Stimulated activated CD4-positive, alpha-beta T cell treated with anti-CD3 and anti-CD28 coated beads, Interleukin-12 subunit alpha, Interleukin-12 subunit beta, amount 100 ng/mL, for 48 hours (primary cell): Measurements from ENCODE around the gene USP17L22.
"Not testable (repeated sequence)": the region's sequence is repeated elsewhere in the genome, so short reads cannot be mapped to it uniquely, and the experiment has no call there.

Experiments
- DNase-seq, 3 donors: peaks; one replicate each; pipeline ENCODE4 v3.0.0-alpha.2; 2020; ENCODE audit warnings: low read depth in 2 of 3, low spot score in 1 of 3

USP17L22 gene, protein sequence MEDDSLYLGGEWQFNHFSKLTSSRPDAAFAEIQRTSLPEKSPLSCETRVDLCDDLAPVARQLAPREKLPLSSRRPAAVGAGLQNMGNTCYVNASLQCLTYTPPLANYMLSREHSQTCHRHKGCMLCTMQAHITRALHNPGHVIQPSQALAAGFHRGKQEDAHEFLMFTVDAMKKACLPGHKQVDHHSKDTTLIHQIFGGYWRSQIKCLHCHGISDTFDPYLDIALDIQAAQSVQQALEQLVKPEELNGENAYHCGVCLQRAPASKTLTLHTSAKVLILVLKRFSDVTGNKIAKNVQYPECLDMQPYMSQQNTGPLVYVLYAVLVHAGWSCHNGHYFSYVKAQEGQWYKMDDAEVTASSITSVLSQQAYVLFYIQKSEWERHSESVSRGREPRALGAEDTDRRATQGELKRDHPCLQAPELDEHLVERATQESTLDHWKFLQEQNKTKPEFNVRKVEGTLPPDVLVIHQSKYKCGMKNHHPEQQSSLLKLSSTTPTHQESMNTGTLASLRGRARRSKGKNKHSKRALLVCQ

DNA sequence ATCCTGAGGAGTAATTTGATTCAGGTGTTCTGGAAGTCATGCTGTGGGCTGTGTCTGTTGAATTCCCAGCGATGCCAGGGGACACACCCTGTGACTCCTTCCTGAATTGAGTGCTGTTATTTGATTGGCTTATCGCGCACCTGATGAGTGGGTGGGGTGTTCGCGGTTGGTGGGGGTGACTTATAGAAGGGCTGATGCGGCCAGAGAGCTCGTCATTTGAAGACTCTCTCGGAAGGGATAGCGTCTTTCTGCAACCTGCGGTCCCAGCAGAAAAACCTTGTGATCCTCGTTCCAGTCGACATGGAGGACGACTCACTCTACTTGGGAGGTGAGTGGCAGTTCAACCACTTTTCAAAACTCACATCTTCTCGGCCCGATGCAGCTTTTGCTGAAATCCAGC lies at the start of gene USP17L22:
Gene USP17L22, plus strand, starts transcription at position 301 of the 400 bp plus-strand sequence. Its CDS starts 0 bp downstream, at position 301.
- not testable (repeated sequence) for DNase-seq

DNA sequence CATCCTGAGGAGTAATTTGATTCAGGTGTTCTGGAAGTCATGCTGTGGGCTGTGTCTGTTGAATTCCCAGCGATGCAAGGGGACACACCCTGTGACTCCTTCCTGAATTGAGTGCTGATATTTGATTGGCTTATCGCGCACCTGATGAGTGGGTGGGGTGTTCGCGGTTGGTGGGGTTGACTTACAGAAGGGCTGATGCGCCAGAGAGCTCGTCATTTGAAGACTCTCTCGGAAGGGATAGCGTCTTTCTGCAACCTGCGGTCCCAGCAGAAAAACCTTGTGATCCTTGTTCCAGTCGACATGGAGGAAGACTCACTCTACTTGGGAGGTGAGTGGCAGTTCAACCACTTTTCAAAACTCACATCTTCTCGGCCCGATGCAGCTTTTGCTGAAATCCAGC lies 47.6 kb upstream of the USP17L22 start, which contains the start of gene USP17L12:
Gene USP17L12, plus strand, starts transcription at position 301 of the 400 bp plus-strand sequence. Its CDS starts 0 bp downstream, at position 301.
- not testable (repeated sequence) for DNase-seq

DNA sequence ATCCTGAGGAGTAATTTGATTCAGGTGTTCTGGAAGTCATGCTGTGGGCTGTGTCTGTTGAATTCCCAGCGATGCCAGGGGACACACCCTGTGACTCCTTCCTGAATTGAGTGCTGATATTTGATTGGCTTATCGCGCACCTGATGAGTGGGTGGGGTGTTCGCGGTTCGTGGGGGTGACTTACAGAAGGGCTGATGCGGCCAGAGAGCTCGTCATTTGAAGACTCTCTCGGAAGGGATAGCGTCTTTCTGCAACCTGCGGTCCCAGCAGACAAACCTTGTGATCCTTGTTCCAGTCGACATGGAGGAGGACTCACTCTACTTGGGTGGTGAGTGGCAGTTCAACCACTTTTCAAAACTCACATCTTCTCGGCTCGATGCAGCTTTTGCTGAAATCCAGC lies 42.8 kb upstream of the USP17L22 start, which contains the start of gene USP17L13:
Gene USP17L13, plus strand, starts transcription at position 301 of the 400 bp plus-strand sequence. Its CDS starts 0 bp downstream, at position 301.
- DNase-seq: not testable (repeated sequence)

DNA sequence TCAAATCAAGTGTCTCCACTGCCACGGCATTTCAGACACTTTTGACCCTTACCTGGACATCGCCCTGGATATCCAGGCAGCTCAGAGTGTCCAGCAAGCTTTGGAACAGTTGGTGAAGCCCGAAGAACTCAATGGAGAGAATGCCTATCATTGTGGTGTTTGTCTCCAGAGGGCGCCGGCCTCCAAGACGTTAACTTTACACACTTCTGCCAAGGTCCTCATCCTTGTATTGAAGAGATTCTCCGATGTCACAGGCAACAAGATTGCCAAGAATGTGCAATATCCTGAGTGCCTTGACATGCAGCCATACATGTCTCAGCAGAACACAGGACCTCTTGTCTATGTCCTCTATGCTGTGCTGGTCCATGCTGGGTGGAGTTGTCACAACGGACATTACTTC lies 37.2 kb upstream of the USP17L22 start:
- not testable (repeated sequence) for DNase-seq

DNA sequence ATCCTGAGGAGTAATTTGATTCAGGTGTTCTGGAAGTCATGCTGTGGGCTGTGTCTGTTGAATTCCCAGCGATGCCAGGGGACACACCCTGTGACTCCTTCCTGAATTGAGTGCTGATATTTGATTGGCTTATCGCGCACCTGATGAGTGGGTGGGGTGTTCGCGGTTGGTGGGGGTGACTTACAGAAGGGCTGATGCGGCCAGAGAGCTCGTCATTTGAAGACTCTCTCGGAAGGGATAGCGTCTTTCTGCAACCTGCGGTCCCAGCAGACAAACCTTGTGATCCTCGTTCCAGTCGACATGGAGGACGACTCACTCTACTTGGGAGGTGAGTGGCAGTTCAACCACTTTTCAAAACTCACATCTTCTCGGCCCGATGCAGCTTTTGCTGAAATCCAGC lies 33.3 kb upstream of the USP17L22 start, which contains the start of gene USP17L15:
Gene USP17L15, plus strand, starts transcription at position 301 of the 400 bp plus-strand sequence. Its CDS starts 0 bp downstream, at position 301.
- not testable (repeated sequence) for DNase-seq

DNA sequence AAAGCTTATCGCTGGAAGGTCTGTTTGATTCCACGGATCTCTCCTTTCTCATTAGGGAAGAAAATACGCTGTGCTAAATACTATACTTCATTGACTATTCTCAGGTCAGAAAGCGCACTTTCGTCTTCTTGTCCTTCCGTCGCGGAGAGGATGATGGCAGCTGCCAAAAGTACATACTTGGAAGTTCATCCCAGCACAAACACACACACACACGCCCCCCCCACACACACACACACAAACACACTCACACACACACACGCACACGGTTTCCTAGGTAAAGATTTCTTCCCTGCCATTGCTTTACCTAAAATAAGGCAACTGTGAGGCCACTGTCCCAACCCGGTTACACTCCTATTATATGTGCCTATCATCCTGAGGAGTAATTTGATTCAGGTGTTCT lies 29.0 kb upstream of the USP17L22 start:
- not testable (repeated sequence) for DNase-seq

DNA sequence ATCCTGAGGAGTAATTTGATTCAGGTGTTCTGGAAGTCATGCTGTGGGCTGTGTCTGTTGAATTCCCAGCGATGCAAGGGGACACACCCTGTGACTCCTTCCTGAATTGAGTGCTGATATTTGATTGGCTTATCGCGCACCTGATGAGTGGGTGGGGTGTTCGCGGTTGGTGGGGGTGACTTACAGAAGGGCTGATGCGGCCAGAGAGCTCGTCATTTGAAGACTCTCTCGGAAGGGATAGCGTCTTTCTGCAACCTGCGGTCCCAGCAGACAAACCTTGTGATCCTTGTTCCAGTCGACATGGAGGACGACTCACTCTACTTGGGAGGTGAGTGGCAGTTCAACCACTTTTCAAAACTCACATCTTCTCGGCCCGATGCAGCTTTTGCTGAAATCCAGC lies 23.8 kb upstream of the USP17L22 start, which contains the start of gene USP17L17:
Gene USP17L17, plus strand, starts transcription at position 301 of the 400 bp plus-strand sequence. Its CDS starts 0 bp downstream, at position 301.
- not testable (repeated sequence) for DNase-seq

DNA sequence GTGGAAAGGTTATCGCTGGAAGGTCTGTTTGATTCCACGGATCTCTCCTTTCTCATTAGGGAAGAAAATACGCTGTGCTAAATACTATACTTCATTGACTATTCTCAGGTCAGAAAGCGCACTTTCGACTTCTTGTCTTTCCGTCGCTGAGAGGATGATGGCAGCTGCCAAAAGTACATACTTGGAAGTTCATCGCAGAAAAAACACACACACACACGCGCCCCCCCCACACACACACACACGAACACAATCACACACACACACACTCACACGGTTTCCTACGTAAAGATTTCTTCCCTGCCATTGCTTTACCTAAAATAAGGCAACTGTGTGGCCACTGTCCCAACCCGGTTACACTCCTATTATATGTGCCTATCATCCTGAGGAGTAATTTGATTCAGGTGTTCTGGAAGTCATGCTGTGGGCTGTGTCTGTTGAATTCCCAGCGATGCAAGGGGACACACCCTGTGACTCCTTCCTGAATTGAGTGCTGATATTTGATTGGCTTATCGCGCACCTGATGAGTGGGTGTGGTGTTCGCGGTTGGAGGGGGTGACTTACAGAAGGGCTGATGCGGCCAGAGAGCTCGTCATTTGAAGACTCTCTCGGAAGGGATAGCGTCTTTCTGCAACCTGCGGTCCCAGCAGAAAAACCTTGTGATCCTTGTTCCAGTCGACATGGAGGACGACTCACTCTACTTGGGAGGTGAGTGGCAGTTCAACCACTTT lies 19.3 kb upstream of the USP17L22 start, which contains the start of gene USP17L18:
Gene USP17L18, plus strand, starts transcription at position 678 of the 728 bp plus-strand sequence. Its CDS starts 0 bp downstream, at position 678.
- DNase-seq: peak in 1 of 3 donors; percentile 0

DNA sequence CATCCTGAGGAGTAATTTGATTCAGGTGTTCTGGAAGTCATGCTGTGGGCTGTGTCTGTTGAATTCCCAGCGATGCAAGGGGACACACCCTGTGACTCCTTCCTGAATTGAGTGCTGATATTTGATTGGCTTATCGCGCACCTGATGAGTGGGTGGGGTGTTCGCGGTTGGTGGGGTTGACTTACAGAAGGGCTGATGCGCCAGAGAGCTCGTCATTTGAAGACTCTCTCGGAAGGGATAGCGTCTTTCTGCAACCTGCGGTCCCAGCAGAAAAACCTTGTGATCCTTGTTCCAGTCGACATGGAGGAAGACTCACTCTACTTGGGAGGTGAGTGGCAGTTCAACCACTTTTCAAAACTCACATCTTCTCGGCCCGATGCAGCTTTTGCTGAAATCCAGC lies 14.3 kb upstream of the USP17L22 start, which contains the start of gene USP17L19:
Gene USP17L19, plus strand, starts transcription at position 301 of the 400 bp plus-strand sequence. Its CDS starts 0 bp downstream, at position 301.
- DNase-seq: not testable (repeated sequence)

DNA sequence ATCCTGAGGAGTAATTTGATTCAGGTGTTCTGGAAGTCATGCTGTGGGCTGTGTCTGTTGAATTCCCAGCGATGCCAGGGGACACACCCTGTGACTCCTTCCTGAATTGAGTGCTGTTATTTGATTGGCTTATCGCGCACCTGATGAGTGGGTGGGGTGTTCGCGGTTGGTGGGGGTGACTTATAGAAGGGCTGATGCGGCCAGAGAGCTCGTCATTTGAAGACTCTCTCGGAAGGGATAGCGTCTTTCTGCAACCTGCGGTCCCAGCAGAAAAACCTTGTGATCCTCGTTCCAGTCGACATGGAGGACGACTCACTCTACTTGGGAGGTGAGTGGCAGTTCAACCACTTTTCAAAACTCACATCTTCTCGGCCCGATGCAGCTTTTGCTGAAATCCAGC lies 9.6 kb upstream of the USP17L22 start, which contains the start of gene USP17L20:
Gene USP17L20, plus strand, starts transcription at position 301 of the 400 bp plus-strand sequence. Its CDS starts 0 bp downstream, at position 301.
- DNase-seq: not testable (repeated sequence)

DNA sequence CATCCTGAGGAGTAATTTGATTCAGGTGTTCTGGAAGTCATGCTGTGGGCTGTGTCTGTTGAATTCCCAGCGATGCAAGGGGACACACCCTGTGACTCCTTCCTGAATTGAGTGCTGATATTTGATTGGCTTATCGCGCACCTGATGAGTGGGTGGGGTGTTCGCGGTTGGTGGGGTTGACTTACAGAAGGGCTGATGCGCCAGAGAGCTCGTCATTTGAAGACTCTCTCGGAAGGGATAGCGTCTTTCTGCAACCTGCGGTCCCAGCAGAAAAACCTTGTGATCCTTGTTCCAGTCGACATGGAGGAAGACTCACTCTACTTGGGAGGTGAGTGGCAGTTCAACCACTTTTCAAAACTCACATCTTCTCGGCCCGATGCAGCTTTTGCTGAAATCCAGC lies 4.8 kb upstream of the USP17L22 start, which contains the start of gene USP17L21:
Gene USP17L21, plus strand, starts transcription at position 301 of the 400 bp plus-strand sequence. Its CDS starts 0 bp downstream, at position 301.
- not testable (repeated sequence) for DNase-seq

DNA sequence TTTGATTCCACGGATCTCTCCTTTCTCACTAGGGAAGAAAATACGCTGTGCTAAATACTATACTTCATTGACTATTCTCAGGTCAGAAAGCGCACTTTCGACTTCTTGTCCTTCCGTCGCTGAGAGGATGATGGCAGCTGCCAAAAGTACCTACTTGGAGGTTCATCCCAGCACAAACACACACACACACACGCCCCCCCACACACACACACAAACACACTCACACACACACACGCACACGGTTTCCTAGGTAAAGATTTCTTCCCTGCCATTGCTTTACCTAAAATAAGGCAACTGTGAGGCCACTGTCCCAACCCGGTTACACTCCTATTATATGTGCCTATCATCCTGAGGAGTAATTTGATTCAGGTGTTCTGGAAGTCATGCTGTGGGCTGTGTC lies 4.3 kb downstream of the USP17L22 start:
- DNase-seq: not testable (repeated sequence)
